Measurements from ENCODE around the gene TAT. TPM values are rescaled to one million over a fixed set of nuclear protein-coding genes. Genes with fewer than 3 reads are reported as not detected.
"Not testable (repeated sequence)": the region's sequence is repeated elsewhere in the genome, so short reads cannot be mapped to it uniquely, and the experiment has no call there.

Gene TAT
- total and polyA plus RNA-seq, 12 donors: not detected

GRCh38 chr16:71567931-71568330, 9.0 kb downstream of the TAT start:
- H3K27ac ChIP-seq: no peak overlapping the region
- peaks cover 0 to 16% (median 5%) of the 10 kb centered on the region in 9 donors for H3K4me1 ChIP-seq
- no peak overlapping the region for H3K4me3 ChIP-seq
- intact Hi-C loops (cut with DNase I): no loop called here
- DNase-seq: no peak
- H3K9me3 ChIP-seq: peaks cover 0 to 3% (median 0%) of the 10 kb centered on the region in 11 donors
- H3K27me3 ChIP-seq: peaks cover 0 to 6% (median 0%) of the 10 kb centered on the region in 7 donors
- ATAC-seq: no peak
- H3K36me3 ChIP-seq: no peaks in the 10 kb centered on the region
- no peak for TF ChIP-seq CTCF (IDR thresholded peaks at IDR 0.05)
- 93 to 96% methylated on average over 8 of the region's 8 CpGs for WGBS, 2 donors

GRCh38 chr16:71565812-71566700, 10.8 kb downstream of the TAT start:
- Histone ChIP-seq H3K27me3 (peaks cover 0 to 6% (median 0%) of the 10 kb centered on the region in 7 donors), H3K36me3 (no peaks in the 10 kb centered on the region), H3K4me1 (peaks cover 0 to 16% (median 5%) of the 10 kb centered on the region in 9 donors), H3K9me3 (peaks cover 0 to 21% (median 0%) of the 10 kb centered on the region in 11 donors), H3K4me3 (peak overlapping the region in 1 of 10 donors; percentile 64), H3K27ac (no peak overlapping the region)
- no peak for ATAC-seq
- 50 to 56% methylated on average over 9 of the region's 9 CpGs for WGBS, 2 donors
- DNase-seq: no peak
- TF ChIP-seq CTCF (IDR thresholded peaks at IDR 0.05): no peak
- intact Hi-C loops (cut with DNase I): no loop called here

GRCh38 chr16:71564335-71564967, 12.4 kb downstream of the TAT start:
- Histone ChIP-seq H3K27ac (peak overlapping the region in 6 of 10 donors; percentile 15 to 76 (median 56)), H3K4me1 (peaks cover 0 to 16% (median 5%) of the 10 kb centered on the region in 9 donors), H3K27me3 (no peaks in the 10 kb centered on the region), H3K36me3 (no peaks in the 10 kb centered on the region), H3K4me3 (peak overlapping the region; percentile 32 to 75 (median 64)), H3K9me3 (peaks cover 0 to 23% (median 0%) of the 10 kb centered on the region in 11 donors)
- intact Hi-C loops (cut with DNase I): no loop called here
- no peak for TF ChIP-seq CTCF (IDR thresholded peaks at IDR 0.05)
- DNase-seq (peak; percentile 87 to 94), ATAC-seq (peak in 4 of 8 donors; percentile 8 to 22 (median 12))
- 9 to 12% methylated on average over 19 of the region's 19 CpGs for WGBS, 2 donors

GRCh38 chr16:71562552-71562951, 14.3 kb downstream of the TAT start:
- no peak overlapping the region for H3K27ac ChIP-seq
- DNase-seq (no peak), ATAC-seq (no peak)
- no peaks in the 10 kb centered on the region for H3K36me3 ChIP-seq
- peaks cover 0 to 16% (median 5%) of the 10 kb centered on the region in 9 donors for H3K4me1 ChIP-seq
- no peak for TF ChIP-seq CTCF (IDR thresholded peaks at IDR 0.05)
- WGBS, 2 donors: 96 to 100% methylated on average over 1 of the region's 1 CpG
- H3K4me3 ChIP-seq: no peak overlapping the region
- H3K9me3 ChIP-seq: peaks cover 0 to 23% (median 0%) of the 10 kb centered on the region in 11 donors
- intact Hi-C loops (cut with DNase I): no loop called here
- H3K27me3 ChIP-seq: no peaks in the 10 kb centered on the region

GRCh38 chr16:71561886-71562285, 15.0 kb downstream of the TAT start:
- H3K27ac ChIP-seq; H3K36me3 ChIP-seq; H3K27me3 ChIP-seq; intact Hi-C loops (cut with DNase I); H3K4me3 ChIP-seq; ATAC-seq; DNase-seq: not testable (repeated sequence)
- WGBS, 2 donors: 85 to 91% methylated on average over 8 of the region's 8 CpGs
- Histone ChIP-seq H3K9me3 (peaks cover 0 to 23% (median 0%) of the 10 kb centered on the region in 11 donors), H3K4me1 (peaks cover 0 to 16% (median 5%) of the 10 kb centered on the region in 9 donors)

Data from heart right ventricle (tissue), 16 donors.